T-cell (primary cell): ENCODE results near the gene PRELID3B. TPM values are rescaled to one million over a fixed set of nuclear protein-coding genes. Genes with fewer than 3 reads are reported as not detected.
"Not testable (repeated sequence)": the region's sequence is repeated elsewhere in the genome, so short reads cannot be mapped to it uniquely, and the experiment has no call there.

Experiments
- ATAC-seq, 4 experiments: fragments of 200-7000 bp in 3 of 4; fragments of 150-1000 bp in 1 of 4; cut with Tn5 transposase; replicated peaks in 1 of 4; 1 replicate in 3 of 4; 2 replicates in 1 of 4; pipeline ENCODE4 v1.10.0; 2021; ENCODE audit warnings: moderate library complexity in 3 of 4, mild to moderate bottlenecking in 2 of 4, moderate number of reproducible peaks in 1 of 4
- CTCF ChIA-PET, 2 donors: fragments of 300-600 bp; sonication (Branson Sonifier 250); formaldehyde crosslinking; loops; one replicate each; lab custom pipeline; 2022; ENCODE audit warnings: antibody characterized with exemption in 2 of 2; lab: Charles Lee
- POLR2A ChIA-PET, 2 donors: fragments of 300-600 bp; sonication (Branson Sonifier 250); formaldehyde crosslinking; loops; one replicate each; lab custom pipeline; 2022; ENCODE audit warnings: antibody characterized with exemption in 2 of 2; lab: Charles Lee
- DNase-seq, 35 experiments: peaks; one replicate each; pipeline versions ENCODE4 v3.0.0 to v3.0.0-alpha.2; 2013 to 2023
- H3K27ac ChIP-seq: one replicate; pipeline ENCODE4 v1.5.1; 2013; ENCODE audit warnings: low read length
- H3K27me3 ChIP-seq, 2 experiments: replicated peaks in 1 of 2; 1 replicate in 1 of 2; 2 replicates in 1 of 2; pipeline versions ENCODE4 v1.6.1 to v1.7.0; 2013; ENCODE audit warnings: low read length in 1 of 2, mixed read lengths in 1 of 2; ENCODE audit not compliant: control insufficient read depth in 2 of 2, insufficient read depth in 2 of 2; ENCODE audit errors: extremely low read depth in 1 of 2
- H3K36me3 ChIP-seq, 2 donors: 1 replicate in 1 of 2; 2 replicates in 1 of 2; pipeline versions ENCODE4 v1.6.1 to v1.7.0; 2013; ENCODE audit warnings: low read length in 1 of 2; ENCODE audit not compliant: control insufficient read depth in 2 of 2, insufficient read depth in 1 of 2; ENCODE audit errors: extremely low read depth in 1 of 2
- H3K4me1 ChIP-seq, 2 experiments: 1 replicate in 1 of 2; 2 replicates in 1 of 2; pipeline versions ENCODE4 v1.6.1 to v1.7.0; 2013; ENCODE audit warnings: low read length in 2 of 2, mixed read lengths in 1 of 2; ENCODE audit not compliant: insufficient read depth in 2 of 2, control insufficient read depth in 1 of 2; ENCODE audit errors: extremely low read depth in 1 of 2
- H3K4me3 ChIP-seq, 2 donors: 1 replicate in 1 of 2; 2 replicates in 1 of 2; pipeline versions ENCODE4 v1.5.1 to v1.7.0; 2013; ENCODE audit warnings: mild to moderate bottlenecking in 2 of 2, low read length in 1 of 2, moderate library complexity in 1 of 2; ENCODE audit not compliant: control insufficient read depth in 1 of 2; ENCODE audit errors: extremely low read depth in 1 of 2
- H3K9me3 ChIP-seq: 2 replicates; pipeline ENCODE4 v1.7.0; 2013
- H3K27ac Mint-ChIP-seq, 2 donors: one replicate each; pipeline ENCODE4 v1.8.0; 2020 to 2021; ENCODE audit warnings: mild to moderate bottlenecking in 2 of 2, mixed read lengths in 2 of 2
- H3K27me3 Mint-ChIP-seq, 2 donors: one replicate each; pipeline ENCODE4 v1.8.0; 2021 to 2022; ENCODE audit warnings: mixed read lengths in 2 of 2
- H3K36me3 Mint-ChIP-seq: one replicate; pipeline ENCODE4 v1.8.0; 2021; ENCODE audit warnings: mixed read lengths
- H3K4me1 Mint-ChIP-seq, 3 donors: one replicate each; pipeline ENCODE4 v1.8.0; 2020 to 2022; ENCODE audit warnings: mixed read lengths in 3 of 3, mild to moderate bottlenecking in 1 of 3
- H3K4me3 Mint-ChIP-seq, 3 donors: one replicate each; pipeline ENCODE4 v1.8.0; 2020 to 2022; ENCODE audit warnings: mild to moderate bottlenecking in 3 of 3, mixed read lengths in 3 of 3, moderate library complexity in 3 of 3
- H3K9me3 Mint-ChIP-seq, 3 donors: one replicate each; pipeline ENCODE4 v1.8.0; 2020 to 2022; ENCODE audit warnings: mixed read lengths in 3 of 3
- WGBS: methylation state at CpG from one replicate; pipeline ENCODE4 v1.1.5; 2013; ENCODE audit warnings: missing lambda C conversion rate; ENCODE audit not compliant: insufficient coverage; 5-methylcytosine and 5-hydroxymethylcytosine counted together
- total RNA-seq, 35 experiments: library from RNA in 6 of 35; stranded (reverse) in 6 of 35; fragments of 120-200 nt in 1 of 35; gene quantifications; one replicate each; pipeline versions ENCODE4 v1.2.1 to v1.2.4 and lab custom pipeline; 2013 to 2026

Gene PRELID3B
- total RNA-seq, 5 donors from 2014 or later (not counting 1 experiment from before 2014, with no cell fraction given) = 41.4 to 49.0 (median 43.6) TPM

DNA sequence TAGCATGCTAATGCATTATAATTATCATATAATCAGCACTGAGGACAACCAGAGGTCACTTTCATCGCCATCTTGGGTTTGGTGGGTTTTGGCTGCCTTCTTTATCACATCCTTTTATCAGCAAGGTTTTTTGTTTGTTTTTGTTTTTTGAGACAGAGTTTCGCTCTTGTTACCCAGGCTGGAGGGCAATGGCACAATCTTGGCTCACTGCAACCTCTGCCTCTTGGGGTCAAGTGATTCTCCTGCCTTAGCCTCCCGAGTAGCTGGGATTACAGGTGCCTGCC is 30.8 kb downstream of the PRELID3B start:
- H3K27ac ChIP-seq, H3K27me3 Mint-ChIP-seq, H3K36me3 Mint-ChIP-seq, ATAC-seq, H3K4me3 ChIP-seq, H3K9me3 ChIP-seq, DNase-seq, H3K27me3 ChIP-seq, H3K36me3 ChIP-seq, H3K4me3 Mint-ChIP-seq, POLR2A ChIA-PET, H3K27ac Mint-ChIP-seq, CTCF ChIA-PET, H3K9me3 Mint-ChIP-seq: not testable (repeated sequence)
- H3K4me1 Mint-ChIP-seq = peaks cover 37 to 46% (median 42%) of the 10 kb centered on the region in 3 donors
- H3K4me1 ChIP-seq = peaks cover 2 to 31% of the 10 kb centered on the region in 2 experiments
- 94% methylated on average over 2 of the region's 3 CpGs for WGBS

DNA sequence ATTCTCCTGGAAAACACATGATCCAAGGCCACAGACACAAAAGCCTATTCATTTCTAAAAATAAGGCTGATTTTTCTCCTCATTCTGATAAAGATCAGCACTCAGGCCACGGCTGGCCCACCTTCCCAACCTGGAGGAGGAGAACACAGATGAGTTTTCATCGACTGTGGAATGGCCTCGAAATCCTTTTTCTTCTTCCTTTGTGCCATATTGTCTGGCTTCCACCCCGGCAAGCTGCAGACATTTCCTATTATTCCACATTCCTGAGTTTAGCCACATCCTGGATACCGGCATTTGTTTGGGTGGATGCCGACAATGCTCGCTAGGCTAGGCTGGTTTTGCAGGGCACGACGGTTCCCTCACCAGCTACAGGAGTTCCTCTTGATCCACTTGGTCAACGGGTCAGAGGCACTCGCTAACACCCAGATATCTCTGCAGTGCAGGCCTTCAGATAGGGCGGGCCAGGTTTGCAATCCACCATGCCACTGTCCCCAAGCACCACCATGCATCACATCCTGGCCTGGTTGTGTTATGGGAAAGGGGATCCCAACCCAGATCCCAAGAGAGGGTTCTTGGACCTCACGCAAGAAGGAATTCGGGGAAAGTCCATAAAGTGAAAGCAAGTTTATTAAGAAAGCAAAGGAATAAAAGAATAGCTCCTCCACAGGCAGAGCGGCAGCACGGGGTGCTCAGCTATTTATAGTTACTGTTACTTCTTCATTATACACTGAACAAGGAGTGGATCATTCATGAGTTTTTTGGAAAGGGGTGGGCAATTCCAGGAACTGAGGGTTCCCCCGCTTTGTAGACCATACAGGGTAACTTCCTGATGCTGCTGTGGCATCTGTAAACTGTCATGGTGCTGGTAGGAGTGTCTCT is 31.4 kb downstream of the PRELID3B start:
- H3K27ac Mint-ChIP-seq = no peak overlapping the region
- POLR2A ChIA-PET = no interaction called here
- H3K36me3 ChIP-seq = no peaks in the 10 kb centered on the region
- no peak overlapping the region for H3K4me3 ChIP-seq
- peaks cover 0 to 8% of the 10 kb centered on the region in 2 experiments for H3K27me3 ChIP-seq
- H3K9me3 ChIP-seq = no peaks in the 10 kb centered on the region
- DNase-seq = peak in 3 of 35 experiments; percentile 3 to 23 (median 15)
- CTCF ChIA-PET = no interaction called here
- no peak overlapping the region for H3K4me3 Mint-ChIP-seq
- no peaks in the 10 kb centered on the region for H3K27me3 Mint-ChIP-seq
- ATAC-seq = no peak
- no peaks in the 10 kb centered on the region for H3K9me3 Mint-ChIP-seq
- peaks cover 32 to 42% (median 38%) of the 10 kb centered on the region in 3 donors for H3K4me1 Mint-ChIP-seq
- H3K36me3 Mint-ChIP-seq = no peaks in the 10 kb centered on the region
- 100% methylated on average over 6 of the region's 17 CpGs for WGBS
- H3K27ac ChIP-seq = no peak overlapping the region
- H3K4me1 ChIP-seq = peaks cover 0 to 30% of the 10 kb centered on the region in 2 experiments

DNA sequence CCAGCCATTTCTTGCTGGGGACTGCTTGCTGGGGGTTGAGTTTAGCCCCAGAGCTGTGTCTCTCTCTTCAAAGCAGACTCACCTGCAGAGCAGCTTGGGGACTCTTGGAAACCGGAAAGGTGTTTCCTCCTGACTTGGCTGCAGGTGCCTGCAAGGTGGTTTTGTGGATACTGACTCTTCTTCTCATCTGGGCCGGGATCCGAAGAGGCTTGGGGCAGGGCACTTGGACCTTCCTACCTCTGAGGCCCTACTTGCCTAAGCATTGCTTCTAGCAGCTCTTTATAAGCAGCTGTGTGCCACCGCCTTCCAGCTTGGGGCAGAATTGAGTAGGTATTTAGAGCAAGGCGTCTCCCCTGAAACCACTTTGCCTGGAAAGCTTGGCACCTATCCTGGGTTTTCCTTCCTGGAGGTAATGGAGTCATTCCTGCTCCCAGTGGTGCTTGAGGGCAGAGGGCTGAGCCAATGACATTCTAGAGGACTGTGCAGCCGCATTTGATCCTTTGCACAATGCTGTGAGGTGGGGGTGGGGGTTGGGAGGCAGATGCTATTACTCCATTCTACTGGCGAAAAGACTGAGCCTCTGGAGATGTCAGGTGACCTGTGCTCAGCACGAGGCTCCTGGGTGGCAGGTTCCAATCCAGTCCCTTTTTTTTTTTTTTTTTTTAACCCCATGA is 32.1 kb downstream of the PRELID3B start:
- POLR2A ChIA-PET = no interaction called here
- H3K27me3 ChIP-seq = peaks cover 0 to 8% of the 10 kb centered on the region in 2 experiments
- Mint-ChIP-seq H3K27me3 (no peaks in the 10 kb centered on the region), H3K4me1 (peaks cover 36 to 46% (median 43%) of the 10 kb centered on the region in 3 donors), H3K36me3 (no peaks in the 10 kb centered on the region), H3K27ac (no peak overlapping the region), H3K9me3 (no peaks in the 10 kb centered on the region), H3K4me3 (no peak overlapping the region)
- whole genome bisulfite sequencing = 85% methylated on average over 4 of the region's 8 CpGs
- peaks cover 2 to 33% of the 10 kb centered on the region in 2 experiments for H3K4me1 ChIP-seq
- H3K9me3 ChIP-seq = no peaks in the 10 kb centered on the region
- H3K4me3 ChIP-seq = no peak overlapping the region
- ATAC-seq (no peak), DNase-seq (peak in 1 of 35 experiments; percentile 1)
- no peaks in the 10 kb centered on the region for H3K36me3 ChIP-seq
- H3K27ac ChIP-seq = no peak overlapping the region
- CTCF ChIA-PET = interaction anchor here in 1 of 2 donors (0.8 kb wide), 1 partner anchor 108 kb away, joined by 3 read pairs; no protein-coding TSS in a partner anchor

DNA sequence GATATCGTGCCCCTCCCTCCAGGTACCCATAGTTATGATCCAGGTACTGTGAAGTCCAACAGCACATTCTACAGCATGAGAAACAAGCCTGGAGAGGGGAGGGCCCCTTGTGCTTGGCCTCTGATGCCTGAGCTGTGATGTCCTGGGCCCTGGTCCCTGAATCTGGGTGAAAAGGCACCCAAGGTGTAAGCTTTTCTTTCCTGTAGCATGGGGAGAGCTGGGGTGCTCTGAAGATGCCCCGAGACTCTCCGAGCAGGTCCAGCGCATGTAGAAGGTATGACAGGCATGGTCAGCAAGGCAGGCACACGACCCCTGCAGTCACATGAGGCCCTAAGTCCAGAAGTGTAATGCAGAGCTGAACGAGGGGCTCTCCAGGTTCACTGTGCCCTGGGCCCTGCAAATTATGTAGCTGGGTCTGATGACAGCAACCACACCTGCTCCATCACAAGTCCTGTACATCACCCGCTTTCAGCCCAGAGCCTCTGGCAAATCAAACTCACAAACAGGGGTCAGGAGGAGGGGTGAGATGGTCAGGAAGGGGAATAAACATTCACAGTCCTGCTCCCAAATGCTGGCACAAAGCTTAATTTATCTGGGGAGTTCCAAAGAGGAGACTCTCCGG is 33.8 kb downstream of the PRELID3B start:
- no peak overlapping the region for H3K27ac ChIP-seq
- Mint-ChIP-seq H3K36me3 (peaks cover under 1% of the 10 kb centered on the region), H3K27me3 (no peaks in the 10 kb centered on the region), H3K4me3 (no peak overlapping the region), H3K9me3 (no peaks in the 10 kb centered on the region), H3K4me1 (peaks cover 41 to 49% (median 48%) of the 10 kb centered on the region in 3 donors), H3K27ac (no peak overlapping the region)
- H3K4me3 ChIP-seq = no peak overlapping the region
- H3K36me3 ChIP-seq = no peaks in the 10 kb centered on the region
- ATAC-seq (no peak), DNase-seq (peak in 1 of 35 experiments; percentile 1)
- H3K4me1 ChIP-seq = peaks cover 6 to 39% of the 10 kb centered on the region in 2 experiments
- no peaks in the 10 kb centered on the region for H3K9me3 ChIP-seq
- POLR2A ChIA-PET = interaction anchor here in 1 of 2 donors (1.2 kb wide), 1 partner anchor 24 kb away, joined by 3 read pairs; the partner anchor contains the start of gene ATP5F1E
- CTCF ChIA-PET = interaction anchor here in 1 of 2 donors (1.3 kb wide), 1 partner anchor 214 kb away, joined by 3 read pairs; no protein-coding TSS in a partner anchor
- WGBS = 88% methylated on average over 4 of the region's 8 CpGs
- peaks cover 0 to 8% of the 10 kb centered on the region in 2 experiments for H3K27me3 ChIP-seq

DNA sequence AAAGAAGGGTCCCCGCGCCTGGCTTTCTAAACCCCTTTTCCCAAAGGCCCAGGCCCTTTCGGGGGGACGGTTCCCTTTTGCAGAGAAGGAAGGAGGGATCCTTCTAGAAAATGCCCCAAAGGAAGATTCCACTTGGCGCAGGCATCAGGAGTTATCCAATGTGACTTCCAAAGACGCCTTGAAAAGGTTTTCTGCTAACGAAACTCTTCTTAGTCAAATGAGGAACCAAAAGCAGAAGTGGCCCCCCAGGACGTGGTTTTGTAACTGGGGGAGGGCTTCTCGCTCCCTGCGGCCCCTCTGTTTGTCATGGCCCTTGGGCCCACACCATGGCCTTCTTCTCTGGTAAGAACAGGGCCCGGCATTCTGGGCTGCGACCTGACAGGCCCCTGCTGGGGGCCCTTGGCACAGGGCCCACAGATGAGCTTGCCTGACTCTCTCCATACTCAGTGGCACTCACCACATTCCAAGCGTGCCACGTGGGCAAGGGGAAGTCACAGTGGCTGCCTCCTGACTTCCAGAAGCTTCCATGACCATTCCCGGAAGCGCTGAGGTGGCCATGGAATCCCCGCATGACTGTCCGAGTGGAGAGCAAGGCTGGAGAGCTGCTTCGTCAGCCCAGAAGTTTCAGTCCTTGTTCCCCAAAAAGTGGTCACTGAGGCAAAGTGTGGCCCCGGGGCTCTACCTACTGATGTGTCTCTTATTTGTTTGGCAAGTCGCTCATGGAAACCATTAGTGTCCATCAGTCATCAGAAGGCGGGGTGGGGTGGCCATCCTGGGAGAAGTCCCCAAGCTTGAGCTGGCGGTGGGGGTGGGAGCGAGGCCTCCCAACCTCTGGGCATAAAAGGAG is 34.7 kb downstream of the PRELID3B start:
- POLR2A ChIA-PET = interaction anchor here (0.6 to 1.2 kb wide), 2 partner anchors 25 to 230 kb away, joined by 3 to 4 read pairs; partner anchors contain the start of gene ATP5F1E (in 1 of the 2)
- CTCF ChIA-PET = interaction anchor here in 1 of 2 donors (1.3 kb wide), 1 partner anchor 215 kb away, joined by 3 read pairs; no protein-coding TSS in a partner anchor
- peak overlapping the region; percentile 65 to 81 (median 76) for H3K4me3 Mint-ChIP-seq
- Histone ChIP-seq H3K4me3 (peak overlapping the region in 1 of 2 donors; percentile 23), H3K4me1 (peaks cover 6 to 37% of the 10 kb centered on the region in 2 experiments), H3K27me3 (peaks cover 0 to 8% of the 10 kb centered on the region in 2 experiments), H3K27ac (no peak overlapping the region), H3K36me3 (no peaks in the 10 kb centered on the region), H3K9me3 (no peaks in the 10 kb centered on the region)
- DNase-seq = peak in 2 of 35 experiments; percentile 14 to 49
- H3K36me3 Mint-ChIP-seq = peaks cover 3% of the 10 kb centered on the region
- peak overlapping the region; percentile 44 to 67 for H3K27ac Mint-ChIP-seq
- 86% methylated on average over 16 of the region's 24 CpGs for WGBS
- H3K9me3 Mint-ChIP-seq = no peaks in the 10 kb centered on the region
- ATAC-seq = no peak
- H3K4me1 Mint-ChIP-seq = peaks cover 41 to 50% (median 49%) of the 10 kb centered on the region in 3 donors
- no peaks in the 10 kb centered on the region for H3K27me3 Mint-ChIP-seq
